Measurements from ENCODE around the gene PLK3. TPM values are rescaled to one million over a fixed set of nuclear protein-coding genes. Genes with fewer than 3 reads are reported as not detected.

PLK3 gene
- total and polyA plus RNA-seq, 9 of the 15 experiments (the other 6 are each of a cell fraction or from before 2014, with no cell fraction given) = 0.52 to 22.7 (median 11.0) TPM

- TF ChIP-seq ELK1 (CRISPR knock-in tag; IDR thresholded peaks at IDR 0.05) (no peak), DDX20 (tag; IDR thresholded peaks at IDR 0.05; ENCODE audit: low read depth) (no peak), THAP7 (CRISPR knock-in tag; IDR thresholded peaks at IDR 0.05) (no peak), NCOA4 (IDR thresholded peaks at IDR 0.05; ENCODE audit: partially characterized antibody) (no peak), LARP7 (IDR thresholded peaks at IDR 0.05) (no peak), E2F6 (IDR thresholded peaks at IDR 0.05; ENCODE audit: borderline replicate concordance in 1 of 2, extremely low read depth in 1 of 2, insufficient read depth in 1 of 2, insufficient read length in 1 of 2, low read depth in 1 of 2, low read length in 1 of 2, poor library complexity in 1 of 2, severe bottlenecking in 1 of 2) (no peak), ZNF239 (CRISPR knock-in tag; IDR thresholded peaks at IDR 0.05) (no peak), RFX1 (IDR thresholded peaks at IDR 0.05) (no peak), ARID3A (IDR thresholded peaks at IDR 0.05; ENCODE audit: borderline replicate concordance, low read depth, low read length) (no peak), XRCC4 (IDR thresholded peaks at IDR 0.05; ENCODE audit: extremely low read depth, insufficient read depth, insufficient read length) (no peak), EP400 (IDR thresholded peaks at IDR 0.05) (no peak), TRIM28 (IDR thresholded peaks at IDR 0.05) (no peak), SLC30A9 (CRISPR knock-in tag; IDR thresholded peaks at IDR 0.05) (no peak), RB1 (IDR thresholded peaks at IDR 0.05; ENCODE audit: low read depth) (no peak), CTCFL (IDR thresholded peaks at IDR 0.05; ENCODE audit: borderline replicate concordance, insufficient read depth, low read depth, low read length, poor library complexity, severe bottlenecking) (no peak), KLF6 (CRISPR knock-in tag; IDR thresholded peaks at IDR 0.05; ENCODE audit: borderline replicate concordance) (no peak), KAT8 (IDR thresholded peaks at IDR 0.05; ENCODE audit: low read depth) (no peak), MTA3 (IDR thresholded peaks at IDR 0.05; ENCODE audit: borderline replicate concordance) (no peak), ZSCAN29 (IDR thresholded peaks at IDR 0.05) (no peak), PHB2 (IDR thresholded peaks at IDR 0.05; ENCODE audit: low read depth) (no peak)
Observed at GRCh38 chr1:44808938-44809917, 9.1 kb downstream of the PLK3 start (continued).
